Subcutaneous adipose tissue (tissue), 4 donors: ENCODE measurements around the gene DEPP1. TPM values are rescaled to one million over a fixed set of nuclear protein-coding genes. Genes with fewer than 3 reads are reported as not detected.

Experiments used
- total RNA-seq, 4 donors: library from RNA; depleted of rRNA; stranded (reverse); fragments of >200 nt; gene quantifications; one replicate each; pipeline ENCODE4 v1.1.0, GENCODE V29; 2016
- TF ChIP-seq, protein P1 (sequence below): fragments of 450-650 bp; IDR thresholded peaks from one replicate; pipeline ENCODE4 v1.5.1; 2016; ENCODE audit warnings: low read depth, mild to moderate bottlenecking, control low read depth, antibody characterized with exemption, moderate library complexity

Gene DEPP1
- total RNA-seq, 4 donors from 2014 or later = 248 to 566 (median 406) TPM

DNA sequence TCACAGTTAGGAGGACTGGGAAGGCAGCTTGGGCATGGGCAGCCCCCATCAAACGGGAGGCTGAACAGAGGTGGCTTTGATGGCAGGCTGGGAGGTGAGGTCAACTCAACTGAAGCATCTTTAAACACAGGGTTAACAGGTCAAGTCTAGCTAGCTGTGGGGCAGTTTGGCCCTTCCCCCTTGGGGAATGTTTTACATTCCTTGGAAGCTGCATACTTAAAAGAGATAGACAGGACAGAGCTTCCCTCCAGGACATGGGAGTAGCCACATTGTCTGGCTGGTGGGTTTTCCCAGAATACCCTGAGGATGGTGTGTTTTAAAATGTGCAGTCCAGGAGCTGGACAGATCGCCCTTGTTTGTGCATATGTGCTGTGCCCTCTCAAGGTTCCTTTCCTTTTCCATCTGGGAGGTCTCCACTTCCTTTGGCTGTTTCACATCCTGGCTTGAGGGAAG, 25.8 kb downstream of the DEPP1 start:
- TF ChIP-seq, protein P1, sequence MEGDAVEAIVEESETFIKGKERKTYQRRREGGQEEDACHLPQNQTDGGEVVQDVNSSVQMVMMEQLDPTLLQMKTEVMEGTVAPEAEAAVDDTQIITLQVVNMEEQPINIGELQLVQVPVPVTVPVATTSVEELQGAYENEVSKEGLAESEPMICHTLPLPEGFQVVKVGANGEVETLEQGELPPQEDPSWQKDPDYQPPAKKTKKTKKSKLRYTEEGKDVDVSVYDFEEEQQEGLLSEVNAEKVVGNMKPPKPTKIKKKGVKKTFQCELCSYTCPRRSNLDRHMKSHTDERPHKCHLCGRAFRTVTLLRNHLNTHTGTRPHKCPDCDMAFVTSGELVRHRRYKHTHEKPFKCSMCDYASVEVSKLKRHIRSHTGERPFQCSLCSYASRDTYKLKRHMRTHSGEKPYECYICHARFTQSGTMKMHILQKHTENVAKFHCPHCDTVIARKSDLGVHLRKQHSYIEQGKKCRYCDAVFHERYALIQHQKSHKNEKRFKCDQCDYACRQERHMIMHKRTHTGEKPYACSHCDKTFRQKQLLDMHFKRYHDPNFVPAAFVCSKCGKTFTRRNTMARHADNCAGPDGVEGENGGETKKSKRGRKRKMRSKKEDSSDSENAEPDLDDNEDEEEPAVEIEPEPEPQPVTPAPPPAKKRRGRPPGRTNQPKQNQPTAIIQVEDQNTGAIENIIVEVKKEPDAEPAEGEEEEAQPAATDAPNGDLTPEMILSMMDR = no peak

DNA sequence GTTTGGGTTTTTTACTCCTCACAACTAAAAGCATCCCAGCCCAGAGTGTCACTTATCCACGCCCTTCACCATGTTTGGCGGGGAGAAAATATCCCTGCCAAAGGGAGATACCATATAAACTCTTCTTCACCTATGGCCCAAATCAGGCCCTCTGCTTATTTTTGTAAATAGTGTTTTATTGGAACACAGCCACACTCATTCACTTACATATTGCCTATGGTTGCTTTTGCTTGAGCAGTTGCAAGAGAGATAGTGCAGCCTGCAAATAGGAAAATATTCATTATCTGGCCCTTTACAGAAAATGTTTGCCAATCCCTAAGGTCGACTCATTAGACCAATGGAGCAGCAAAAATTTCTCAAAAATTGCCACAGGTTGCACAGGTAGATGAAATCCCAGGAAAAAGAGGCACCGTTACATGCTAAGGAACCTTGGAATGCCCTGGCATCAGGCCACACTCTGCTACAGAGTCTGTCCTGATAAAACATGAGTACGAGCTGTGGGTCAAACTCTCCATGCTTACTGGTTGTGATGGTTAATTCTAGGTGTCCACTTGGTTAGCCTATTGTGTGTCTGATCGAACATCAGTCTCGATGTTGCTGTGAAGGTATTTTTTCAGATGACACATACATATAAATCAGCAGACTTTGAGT, 26.9 kb downstream of the DEPP1 start:
- TF ChIP-seq, protein P1 = no peak

DNA sequence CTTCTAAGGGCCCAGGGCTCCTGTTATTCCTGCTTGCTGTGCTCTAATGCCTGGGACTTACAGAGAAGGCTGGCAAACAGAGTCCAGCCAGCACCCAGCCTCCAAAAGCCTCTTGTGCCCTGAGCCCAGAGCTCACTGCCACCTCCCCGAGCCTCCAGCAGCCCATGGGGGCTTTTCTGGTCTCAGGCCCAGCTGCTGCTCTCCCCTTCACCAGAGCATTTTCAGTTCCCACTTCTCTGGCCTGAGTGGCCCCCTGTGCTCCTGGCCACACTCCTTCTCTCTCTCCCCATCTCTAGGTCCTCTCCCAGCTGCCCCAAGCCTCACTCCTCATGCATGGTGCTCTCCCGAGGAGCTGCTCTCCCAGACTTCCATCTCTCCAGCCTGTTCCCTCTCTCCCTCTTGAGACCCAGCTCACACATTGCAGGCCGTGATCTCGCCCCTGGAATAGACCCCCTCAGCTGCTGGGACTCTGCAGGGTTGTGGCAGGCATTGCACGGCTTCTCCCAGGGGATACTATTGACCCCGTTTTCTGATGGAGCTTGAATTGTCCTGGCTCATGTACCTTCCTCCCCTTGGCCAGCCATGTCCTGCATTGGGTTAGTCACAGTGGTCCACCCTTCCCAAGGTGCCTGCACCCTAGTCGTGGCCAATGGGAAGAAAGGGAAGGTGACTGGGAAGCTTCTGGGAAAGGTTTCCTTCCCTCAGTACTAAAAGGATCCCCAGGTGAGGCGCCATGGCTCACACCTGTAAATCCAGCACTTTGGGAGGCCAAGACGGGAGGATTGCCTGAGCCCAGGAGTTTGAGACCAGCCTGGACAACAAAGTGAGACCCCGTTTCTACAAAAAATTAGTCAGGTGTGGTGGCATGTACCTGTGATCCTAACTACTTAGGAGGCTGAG, 28.0 kb downstream of the DEPP1 start:
- TF ChIP-seq, protein P1 = no peak

DNA sequence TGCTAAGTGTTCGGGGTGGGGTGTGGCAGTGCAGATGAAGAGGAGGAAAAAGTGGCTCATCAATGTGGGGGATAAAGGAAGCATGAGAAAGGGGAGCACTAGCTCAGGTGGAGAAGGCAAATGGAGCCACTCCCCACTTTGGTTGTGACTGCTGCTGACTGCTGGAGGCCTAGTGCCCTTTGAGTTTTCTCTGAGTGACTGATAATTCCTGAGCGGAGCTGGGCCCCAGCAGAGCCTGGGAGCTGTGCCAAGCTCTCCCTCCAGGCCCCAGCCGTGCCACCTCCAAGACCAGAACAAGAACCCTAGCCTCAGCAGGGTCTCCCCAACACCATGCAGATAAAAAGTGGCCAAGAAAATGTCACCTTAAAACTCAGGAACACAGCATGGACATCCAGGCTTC, 28.7 kb downstream of the DEPP1 start:
- TF ChIP-seq, protein P1 = no peak

DNA sequence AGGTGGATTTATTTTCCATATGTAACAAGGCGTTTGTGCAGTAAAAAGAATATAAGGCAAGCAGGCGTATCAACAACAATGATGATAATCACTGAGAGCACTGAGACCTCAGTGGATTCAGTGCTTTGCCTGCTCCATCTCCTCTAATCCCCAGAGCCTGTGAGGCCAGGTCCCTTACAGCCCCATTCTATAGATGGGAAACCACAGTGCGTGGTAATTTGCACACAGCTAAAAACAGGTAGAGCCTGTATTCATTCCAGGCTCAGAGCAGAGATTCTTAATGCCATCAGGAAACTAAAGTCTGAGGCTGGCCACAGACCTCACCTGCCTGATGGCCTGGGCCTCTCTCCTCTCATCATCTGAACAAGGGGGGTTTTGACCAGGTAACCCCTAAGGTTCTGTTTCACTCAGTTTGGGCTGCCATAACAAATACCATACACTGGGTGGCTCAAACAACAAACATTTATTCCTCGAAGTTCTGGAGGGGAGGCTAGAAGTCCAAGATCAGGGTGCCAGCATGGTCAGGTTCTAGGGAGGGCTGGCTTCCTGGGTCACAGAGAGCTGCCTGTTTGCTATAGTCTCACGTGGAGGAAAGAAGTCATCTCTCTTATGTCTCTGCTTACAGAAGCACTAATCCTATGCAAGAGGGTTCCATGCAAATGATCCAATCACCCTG, 29.3 kb downstream of the DEPP1 start:
- TF ChIP-seq, protein P1 = no peak

- TF ChIP-seq, protein P1 = no peak
Observed at GRCh38 chr10:44948642-44949041, 30.0 kb downstream of the DEPP1 start.
